OCI-M2 (cell line): ENCODE results near the gene GOLT1A.

Experiments
- DNase-seq: peaks from one replicate; lab custom pipeline; 2025; ENCODE audit not compliant: unreplicated experiment; lab: John Stamatoyannopoulos, UW

The GOLT1A gene

GRCh38 chr1:204221271-204221670 is 7.5 kb upstream of the GOLT1A start:
- no peak for DNase-seq

GRCh38 chr1:204219971-204220616 is 6.3 kb upstream of the GOLT1A start:
- no peak for DNase-seq

DNA sequence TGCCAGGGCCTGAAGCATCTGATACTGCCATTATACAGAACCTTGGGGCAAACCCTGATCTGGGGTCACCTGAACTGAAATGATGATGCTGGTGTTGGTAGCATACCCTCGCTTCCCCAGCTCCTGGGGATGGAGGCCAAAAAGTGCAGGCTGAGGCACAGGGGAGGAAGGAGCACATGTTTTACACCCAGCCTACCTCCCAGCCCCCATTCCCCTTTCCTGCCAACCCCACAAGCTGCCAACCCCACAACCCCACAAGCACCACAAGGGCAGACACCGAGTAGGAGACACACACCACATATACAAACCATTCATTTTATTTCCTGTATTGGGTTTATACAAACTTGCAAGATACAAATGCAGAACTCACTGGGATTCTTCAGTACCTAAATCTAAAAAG is 4.8 kb upstream of the GOLT1A start:
- no peak for DNase-seq

DNA sequence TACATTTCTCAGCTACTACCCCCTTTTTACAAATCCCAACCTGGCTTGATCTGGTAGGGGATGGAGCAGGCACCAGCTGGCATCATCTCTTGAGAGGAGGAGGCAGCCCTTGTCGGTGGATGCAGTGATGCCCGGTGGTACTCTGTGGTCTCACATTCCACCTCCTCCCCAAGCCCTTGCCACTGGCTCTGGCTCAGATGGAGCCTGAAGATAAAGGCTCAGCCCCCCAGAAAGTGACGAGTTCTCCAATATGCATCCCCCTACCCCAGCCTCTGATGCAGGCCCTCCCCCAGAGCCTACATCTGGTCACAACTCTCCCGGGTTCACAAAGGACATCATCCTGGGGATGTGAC is 3.8 kb upstream of the GOLT1A start:
- DNase-seq, result no peak

DNA sequence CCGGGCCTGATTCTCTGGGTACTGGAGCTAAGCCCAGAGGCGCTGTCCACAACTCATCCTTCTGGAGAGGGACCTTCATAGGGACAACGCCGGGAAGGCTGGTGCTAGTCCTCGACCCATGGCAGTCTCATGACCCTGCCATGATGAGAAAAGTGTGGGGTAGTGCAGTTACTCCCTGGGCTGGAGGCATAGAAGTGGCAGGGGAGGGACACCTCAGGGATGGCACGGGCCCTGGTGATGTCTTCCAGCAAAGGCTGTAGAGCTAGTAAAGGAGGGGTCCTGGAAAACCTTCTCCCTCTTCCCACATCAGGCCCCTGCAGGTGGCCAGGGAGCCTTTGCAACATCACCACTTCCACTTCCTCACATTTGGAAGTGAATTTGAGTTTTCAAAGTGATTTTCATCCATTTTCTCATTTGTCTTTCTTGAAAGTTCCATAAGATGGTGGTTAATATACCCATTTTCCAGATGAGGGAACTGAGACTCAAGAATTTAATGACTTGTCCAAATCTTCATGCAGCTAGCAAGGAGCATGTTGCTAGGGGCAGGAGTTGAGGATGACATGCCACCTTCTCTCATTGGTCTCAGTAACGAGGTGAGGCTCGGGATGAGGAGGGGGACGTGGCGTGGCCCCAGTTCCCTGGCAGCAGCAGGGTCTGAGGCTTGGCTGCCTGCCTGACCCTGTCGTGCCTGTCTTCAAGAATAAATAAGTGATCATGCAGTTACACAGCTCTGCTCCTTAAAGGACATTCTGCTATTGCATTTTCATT is 3.3 kb upstream of the GOLT1A start:
- DNase-seq, result no peak

- DNase-seq, result no peak
Observed at GRCh38 chr1:204216236-204216635, 2.4 kb upstream of the GOLT1A start.

DNA sequence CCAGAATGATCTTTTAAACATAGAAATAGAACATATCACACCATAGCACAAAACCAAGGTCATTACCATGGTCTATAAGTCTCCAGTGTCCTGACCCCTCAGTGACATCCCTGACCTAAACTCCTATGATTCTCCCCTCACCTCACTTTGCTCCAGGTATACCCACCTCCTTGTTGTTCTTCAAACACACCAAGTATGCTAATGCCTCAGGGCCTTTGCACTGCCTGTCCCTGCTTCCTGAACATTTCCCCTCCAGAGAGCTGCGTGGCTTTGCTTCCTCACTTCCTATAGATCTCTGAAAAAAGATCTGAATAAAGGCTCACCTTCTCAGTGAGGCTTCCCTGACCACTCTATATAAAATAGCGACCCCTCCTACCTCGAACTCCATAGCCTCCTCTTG is 1.1 kb downstream of the GOLT1A start:
- DNase-seq, result no peak

- no peak for DNase-seq
Observed at GRCh38 chr1:204211046-204211445, 2.7 kb downstream of the GOLT1A start.

GRCh38 chr1:204207136-204207616 is 6.6 kb downstream of the GOLT1A start:
- no peak for DNase-seq

DNA sequence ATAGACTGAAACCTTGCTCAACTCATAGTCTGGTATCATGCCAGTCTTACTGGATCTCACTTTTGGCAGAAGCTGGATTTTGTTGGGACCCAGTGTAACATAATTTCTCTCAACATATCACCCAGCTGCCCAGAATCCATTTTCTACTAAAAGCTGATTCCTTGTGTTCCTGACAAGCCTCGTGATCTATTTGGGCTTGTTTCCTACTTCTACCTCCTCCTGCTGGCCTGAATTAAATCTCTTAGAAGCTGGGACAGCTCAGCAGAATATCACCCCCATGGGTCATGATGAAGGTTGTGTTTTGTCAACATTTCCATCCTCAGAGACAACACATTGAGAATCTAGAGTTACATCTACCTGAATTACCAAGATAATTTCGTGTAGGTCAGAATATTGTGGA is 7.7 kb downstream of the GOLT1A start:
- DNase-seq, result no peak

DNA sequence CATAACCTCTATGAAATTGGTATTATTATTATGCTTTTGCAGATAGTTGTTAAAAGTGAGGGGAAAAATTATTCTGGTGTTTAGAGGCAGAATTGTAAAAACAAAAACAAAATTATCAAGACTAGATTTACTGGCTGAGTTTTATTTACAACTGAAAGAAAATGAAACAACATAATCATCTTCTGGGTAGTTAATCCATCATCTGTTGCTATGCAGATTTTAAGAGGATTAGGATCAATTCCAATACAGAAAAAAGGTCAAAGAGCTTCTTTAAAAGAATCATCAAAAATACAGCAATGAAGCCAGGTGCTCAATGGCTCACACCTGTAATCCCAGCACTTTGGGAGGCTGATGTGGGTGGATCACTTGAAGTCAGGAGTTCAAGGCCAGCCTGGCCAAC is 8.3 kb downstream of the GOLT1A start:
- DNase-seq, result no peak

DNA sequence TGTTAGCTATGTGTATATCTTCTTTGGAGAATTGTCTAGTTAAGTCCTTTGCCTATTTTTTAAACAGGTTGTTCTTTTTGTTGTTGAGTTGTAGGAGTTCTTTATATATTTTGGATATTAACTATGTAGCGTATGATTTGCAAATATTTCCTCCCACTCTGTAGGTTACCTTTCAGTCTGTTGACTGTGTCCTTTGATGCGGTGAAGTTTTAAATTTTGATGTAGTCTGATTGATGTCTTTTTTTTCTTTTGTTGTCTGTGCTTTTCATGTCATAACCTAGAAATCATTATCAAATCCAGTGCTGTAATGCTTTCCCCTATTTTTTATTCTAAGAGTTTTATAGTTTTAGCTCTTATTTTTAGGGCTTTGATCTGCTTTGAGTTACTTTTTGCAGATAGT is 8.8 kb downstream of the GOLT1A start:
- DNase-seq, result no peak

DNA sequence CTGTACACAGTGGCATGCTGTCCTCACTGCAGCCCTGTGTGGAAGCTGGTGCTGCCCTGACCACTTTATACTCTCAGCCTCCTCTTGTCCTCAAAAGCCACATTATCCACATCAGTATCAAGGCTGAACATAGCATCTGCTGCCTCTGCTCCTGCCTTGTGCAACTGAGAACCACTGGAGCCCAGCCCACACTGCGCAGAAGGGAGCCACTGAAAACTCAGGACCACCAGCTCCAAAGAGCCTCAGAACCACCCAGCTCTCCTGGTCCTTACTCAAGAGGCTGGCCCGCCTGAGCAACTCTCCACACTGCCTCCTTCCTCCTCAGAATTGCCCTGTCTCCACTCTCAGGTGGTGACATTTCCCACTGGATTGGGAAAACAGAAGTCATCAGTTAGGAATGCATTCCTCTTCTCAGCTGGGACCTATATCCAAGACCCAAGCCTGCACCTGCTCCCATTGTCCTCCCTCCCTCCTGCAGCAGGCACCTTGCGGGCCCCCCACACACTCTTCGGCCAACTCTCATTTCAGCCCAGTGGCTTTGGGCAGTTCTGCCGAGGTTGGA is 10.5 kb downstream of the GOLT1A start:
- DNase-seq, result no peak

DNA sequence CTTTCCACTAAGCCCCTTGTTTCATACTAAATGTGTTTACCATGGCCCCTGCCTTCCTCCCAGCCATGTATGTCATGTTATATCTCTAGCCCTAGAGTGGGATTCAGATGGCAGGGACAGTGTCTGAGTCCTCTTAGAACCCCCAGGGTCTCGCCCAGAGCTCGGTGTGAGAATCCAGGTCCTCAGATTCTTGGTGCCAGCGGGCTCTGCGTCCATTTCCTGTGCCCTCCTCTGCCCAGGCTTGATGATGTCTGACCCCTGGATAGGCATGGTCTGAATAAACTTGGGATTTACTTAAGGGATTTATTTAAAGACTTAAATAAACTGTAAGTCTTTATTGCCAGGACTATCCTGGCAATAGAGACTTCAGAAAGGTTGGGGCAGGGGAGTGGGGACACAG is 11.3 kb downstream of the GOLT1A start:
- no peak for DNase-seq

DNA sequence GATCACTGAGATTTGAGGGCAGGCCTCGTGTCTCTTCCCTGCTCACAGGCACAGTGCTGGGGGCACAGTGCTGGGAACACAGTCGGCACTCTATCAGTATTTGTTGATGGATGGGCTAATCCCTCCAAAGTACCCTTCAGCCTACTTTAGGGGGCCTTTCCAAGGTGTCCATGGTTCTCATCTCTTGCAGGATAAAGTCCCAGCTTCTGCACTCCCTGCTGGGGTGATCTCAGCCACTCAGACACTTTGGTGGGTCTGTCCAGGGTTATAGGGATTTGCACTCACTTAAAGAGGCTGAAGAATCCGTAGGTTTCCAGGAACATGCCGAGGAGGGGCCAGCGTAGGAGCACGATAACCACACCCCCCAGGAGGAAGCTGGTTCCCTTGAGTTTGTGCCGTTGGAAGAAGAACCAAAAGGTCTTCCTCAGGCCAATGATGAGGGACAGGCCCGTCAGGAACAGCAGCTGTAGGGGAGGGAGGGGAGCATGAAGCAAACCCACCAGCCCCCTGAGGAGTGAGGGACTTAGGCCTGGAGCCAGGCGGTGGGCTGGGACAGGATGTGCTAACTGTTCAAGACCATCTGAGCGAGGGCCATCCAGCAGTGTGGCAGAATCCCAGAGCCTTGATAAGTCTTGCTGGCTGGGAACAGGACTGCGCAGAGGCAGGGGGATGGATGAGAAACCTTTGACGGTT is 12.3 kb downstream of the GOLT1A start:
- DNase-seq, result no peak

GRCh38 chr1:204199579-204199978 is 14.2 kb downstream of the GOLT1A start:
- DNase-seq, result no peak

DNA sequence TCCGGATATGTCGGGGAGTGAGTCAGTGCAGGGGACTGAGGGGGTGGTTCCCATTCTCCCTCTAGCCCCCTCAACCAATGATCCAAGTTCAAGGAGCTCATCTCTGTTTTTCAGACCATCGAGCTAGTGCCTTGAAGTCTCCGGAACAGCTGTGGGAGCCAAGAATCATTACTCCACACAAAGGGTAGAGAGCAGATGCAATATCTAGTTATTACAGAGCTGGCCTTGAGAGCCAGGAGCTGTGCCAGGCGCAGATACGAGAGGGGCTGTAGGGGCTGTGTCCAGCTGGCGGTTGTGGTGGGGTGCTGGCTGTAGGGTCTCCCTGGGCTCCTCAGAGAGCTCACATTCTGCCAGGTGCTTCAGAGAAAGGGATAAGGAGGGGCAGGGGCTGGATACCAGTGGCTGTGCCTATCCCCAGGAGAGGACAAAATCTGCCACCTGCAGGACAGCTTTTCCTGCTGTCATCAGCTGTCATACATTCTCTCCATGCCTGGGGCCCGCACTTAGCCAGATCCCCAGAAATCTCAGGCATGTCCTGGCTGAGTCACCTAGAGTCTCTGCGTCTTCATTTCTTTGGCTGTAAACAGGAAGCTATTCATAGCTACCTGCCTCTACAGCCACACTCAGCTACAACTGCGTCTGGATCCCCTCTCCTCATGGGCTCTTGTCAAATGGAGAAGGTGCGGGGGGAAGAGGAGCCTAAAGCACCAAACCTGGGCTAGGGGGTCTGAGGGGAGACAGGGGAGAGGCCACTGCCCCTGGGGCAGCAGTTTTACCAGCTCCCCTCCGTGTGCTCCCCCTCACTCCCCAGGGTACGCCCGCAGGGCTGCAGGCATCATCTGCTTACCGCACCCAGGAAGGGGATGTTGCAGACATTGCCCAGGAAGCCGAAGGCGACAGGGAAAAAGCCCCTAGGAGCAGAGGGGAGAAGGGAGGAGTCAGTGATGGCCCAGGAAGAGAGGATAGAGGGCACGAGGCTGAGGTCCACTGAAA is 15.1 kb downstream of the GOLT1A start:
- DNase-seq, result no peak

DNA sequence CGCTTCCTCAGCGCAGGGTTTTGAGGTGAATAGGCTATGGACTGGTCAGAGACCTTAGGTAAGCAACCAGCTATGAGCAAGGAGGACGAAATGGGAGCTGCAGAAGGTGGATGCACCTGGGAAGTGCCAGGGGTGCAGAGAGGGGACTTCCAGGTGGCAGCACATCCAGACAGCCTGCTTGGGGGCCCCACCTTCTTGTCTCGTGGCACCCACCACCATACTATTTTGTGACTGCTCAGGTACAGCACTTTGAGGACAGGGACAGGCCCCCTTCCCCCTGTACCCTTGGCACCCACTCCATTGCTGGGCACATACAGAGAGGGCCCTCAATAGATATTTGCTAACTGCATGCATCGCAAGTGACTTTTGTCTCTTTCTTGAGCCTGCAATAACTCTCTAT is 16.7 kb downstream of the GOLT1A start:
- DNase-seq, result no peak

GRCh38 chr1:204196068-204196795 is 17.6 kb downstream of the GOLT1A start, which contains the start of gene KISS1:
Gene KISS1 (minus strand): TSS chr1:204196491. CDS start chr1:204192876, 3,615 bp downstream.
- DNase-seq, result no peak

DNA sequence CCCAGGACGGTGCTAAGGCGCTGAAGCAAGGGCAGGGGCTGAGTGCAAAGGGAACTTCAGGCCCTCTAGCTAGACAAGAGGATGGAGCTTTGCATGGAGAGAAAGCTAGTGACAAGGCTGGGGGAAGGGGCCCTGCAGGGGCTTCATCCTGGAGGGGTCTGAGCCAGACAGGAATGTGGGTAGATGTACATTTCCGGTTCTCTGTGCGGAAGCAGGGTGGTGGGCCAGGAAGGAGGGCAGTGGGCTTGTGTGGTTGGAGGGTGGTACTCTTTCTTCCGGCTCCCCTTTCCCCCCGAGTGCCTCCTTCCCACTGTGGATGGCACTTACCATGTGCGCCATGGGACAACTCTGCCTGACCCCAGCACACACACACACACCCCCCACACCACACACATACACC is 19.0 kb downstream of the GOLT1A start:
- DNase-seq, result no peak
